GM23248 (cell line): ENCODE data around the gene ATP1A3. TPM values are rescaled to one million over a fixed set of nuclear protein-coding genes. Genes with fewer than 3 reads are reported as not detected.

Source experiments
- DNase-seq: peaks from one replicate; pipeline ENCODE4 v3.0.0-alpha.2; 2015
- H2AFZ ChIP-seq: fragments of 200-600 bp; sonication (generic); 2 replicates; pipeline ENCODE4 v1.6.1; 2016; ENCODE audit warnings: antibody characterized with exemption
- H3F3A ChIP-seq: fragments of 200-600 bp; sonication (generic); 2 replicates; pipeline ENCODE4 v1.6.1; 2016; ENCODE audit warnings: mild to moderate bottlenecking, antibody characterized with exemption, mixed run types; ENCODE audit not compliant: insufficient read depth
- H3K27ac ChIP-seq: fragments of 200-600 bp; sonication (generic); 2 replicates; pipeline ENCODE4 v1.5.1; 2016; ENCODE audit warnings: mild to moderate bottlenecking
- H3K27me3 ChIP-seq: fragments of 200-600 bp; sonication (generic); replicated peaks from 2 replicates; pipeline ENCODE4 v1.6.1; 2016; ENCODE audit warnings: mild to moderate bottlenecking; ENCODE audit not compliant: insufficient read depth
- H3K36me3 ChIP-seq: fragments of 200-600 bp; sonication (generic); 2 replicates; pipeline ENCODE4 v1.6.1; 2016; ENCODE audit warnings: low read depth, mild to moderate bottlenecking
- H3K4me1 ChIP-seq: fragments of 200-600 bp; sonication (generic); 2 replicates; pipeline ENCODE4 v1.6.1; 2016; ENCODE audit warnings: mild to moderate bottlenecking; ENCODE audit not compliant: insufficient read depth
- H3K4me2 ChIP-seq: fragments of 200-600 bp; sonication (generic); one replicate; pipeline ENCODE4 v1.6.1; 2016; ENCODE audit warnings: mild to moderate bottlenecking; ENCODE audit not compliant: unreplicated experiment
- H3K4me3 ChIP-seq: fragments of 200-600 bp; sonication (generic); 2 replicates; pipeline ENCODE4 v1.5.1; 2016; ENCODE audit warnings: mild to moderate bottlenecking
- H3K79me2 ChIP-seq: fragments of 200-600 bp; sonication (generic); 2 replicates; pipeline ENCODE4 v1.6.1; 2016; ENCODE audit warnings: mild to moderate bottlenecking; ENCODE audit not compliant: insufficient read depth
- H3K9ac ChIP-seq: fragments of 200-600 bp; sonication (generic); 2 replicates; pipeline ENCODE4 v1.6.1; 2016; ENCODE audit warnings: mild to moderate bottlenecking
- H3K9me2 ChIP-seq: fragments of 200-600 bp; sonication (generic); 2 replicates; pipeline ENCODE4 v1.6.1; 2016; ENCODE audit warnings: mixed run types, mild to moderate bottlenecking, moderate library complexity; ENCODE audit not compliant: insufficient read depth
- H3K9me3 ChIP-seq: fragments of 200-600 bp; sonication (generic); one replicate; pipeline ENCODE4 v1.6.1; 2017; ENCODE audit warnings: low read depth
- H4K20me1 ChIP-seq: fragments of 200-600 bp; sonication (generic); 2 replicates; pipeline ENCODE4 v1.6.0; 2016; ENCODE audit not compliant: insufficient read depth
- EZH2 ChIP-seq: fragments of 200-600 bp; sonication (generic); IDR thresholded peaks from 2 replicates; pipeline ENCODE4 v1.6.1; 2018; ENCODE audit warnings: antibody characterized with exemption, mild to moderate bottlenecking; ENCODE audit not compliant: insufficient read depth, poor library complexity, severe bottlenecking
- EZH2phosphoT487 ChIP-seq: fragments of 200-600 bp; sonication (generic); IDR thresholded peaks from 2 replicates; pipeline ENCODE4 v1.6.1; 2018; ENCODE audit warnings: antibody characterized with exemption, moderate library complexity, mild to moderate bottlenecking, low read depth; ENCODE audit not compliant: insufficient read depth
- WGBS, 2 experiments: methylation state at CpG; one replicate each; pipeline ENCODE4 v1.1.6; 2015 to 2017; ENCODE audit warnings: low lambda C conversion rate in 2 of 2, low coverage in 1 of 2; ENCODE audit errors: missing lambda C conversion rate in 2 of 2; 5-methylcytosine and 5-hydroxymethylcytosine counted together
- in situ Hi-C: fragments of 300-500 bp; cut with MboI; formaldehyde crosslinking; loops from 2 replicates; pipeline ENCODE4 v1.15.0; 2020
- polyA plus RNA-seq: library from polyadenylated mRNA; unstranded; fragments of >200 nt; fragmentation: Nextera tagmentation; extraction: Ambion mirVana; gene quantifications from 2 replicates; pipeline ENCODE4 v1.2.1, GENCODE V29; 2016
- total RNA-seq: library from RNA; depleted of rRNA; stranded (reverse); fragments of >200 nt; shearing (Covaris generic); gene quantifications from 2 replicates; pipeline ENCODE4 v1.2.3, GENCODE V29; 2014

Gene ATP1A3
- total and polyA plus RNA-seq, 2 experiments from 2014 or later = 0.11 to 0.36 TPM

- Histone ChIP-seq H3K9ac (no peak overlapping the region), H4K20me1 (no peaks in the 10 kb centered on the region), H3K4me3 (no peak overlapping the region), H3K79me2 (no peaks in the 10 kb centered on the region), H3F3A (no peaks in the 10 kb centered on the region), H3K9me3 (no peaks in the 10 kb centered on the region), H2AFZ (no peak overlapping the region), H3K9me2 (no peaks in the 10 kb centered on the region), H3K4me2 (no peak overlapping the region), H3K27me3 (peaks cover 77% of the 10 kb centered on the region), H3K36me3 (no peaks in the 10 kb centered on the region), H3K4me1 (no peaks in the 10 kb centered on the region), H3K27ac (no peak overlapping the region)
- WGBS, 2 experiments = 1 to 3% methylated on average over 7 of the region's 7 CpGs
- no peak for DNase-seq
- TF ChIP-seq EZH2phosphoT487 (no peak), EZH2 (no peak)
- in situ Hi-C loops = no loop called here
These were observed 63.7 kb downstream of the ATP1A3 start for GRCh38 chr19:41930322-41930722.

- H3K9me3 ChIP-seq = no peaks in the 10 kb centered on the region
- in situ Hi-C loops = no loop called here
These were observed 64.4 kb downstream of the ATP1A3 start for GRCh38 chr19:41929536-41930071.

GRCh38 chr19:41928754-41929535, 65.1 kb downstream of the ATP1A3 start:
- peak overlapping the region; percentile 88 for H3K4me2 ChIP-seq
- TF ChIP-seq EZH2 (no peak), EZH2phosphoT487 (no peak)
- no peaks in the 10 kb centered on the region for H3K9me2 ChIP-seq
- H3K9me3 ChIP-seq = no peaks in the 10 kb centered on the region
- no peaks in the 10 kb centered on the region for H3K79me2 ChIP-seq
- H2AFZ ChIP-seq = no peak overlapping the region
- H3K27me3 ChIP-seq = peaks cover 85% of the 10 kb centered on the region
- H3F3A ChIP-seq = no peaks in the 10 kb centered on the region
- H3K36me3 ChIP-seq = no peaks in the 10 kb centered on the region
- no peaks in the 10 kb centered on the region for H3K4me1 ChIP-seq
- no peak overlapping the region for H3K9ac ChIP-seq
- no peak for DNase-seq
- no peaks in the 10 kb centered on the region for H4K20me1 ChIP-seq
- in situ Hi-C loops = no loop called here
- peak overlapping the region; percentile 77 for H3K4me3 ChIP-seq
- 4 to 5% methylated on average over 25 to 28 of the region's 29 CpGs for WGBS, 2 experiments
- no peak overlapping the region for H3K27ac ChIP-seq

More at GRCh38 chr19:41929536-41930071, 64.4 kb downstream of the ATP1A3 start:
- H2AFZ ChIP-seq = no peak overlapping the region
- no peaks in the 10 kb centered on the region for H3K79me2 ChIP-seq
- H4K20me1 ChIP-seq = no peaks in the 10 kb centered on the region
- H3K9ac ChIP-seq = no peak overlapping the region
- no peak overlapping the region for H3K4me2 ChIP-seq
- WGBS, 2 experiments = 15 to 18% methylated on average over 13 to 14 of the region's 14 CpGs
- no peaks in the 10 kb centered on the region for H3K36me3 ChIP-seq
- H3K9me2 ChIP-seq = no peaks in the 10 kb centered on the region
- no peak overlapping the region for H3K4me3 ChIP-seq
- no peak for DNase-seq
- peaks cover 84% of the 10 kb centered on the region for H3K27me3 ChIP-seq
- peak; percentile 19 for TF ChIP-seq EZH2
- TF ChIP-seq EZH2phosphoT487 = 0 out of 2 replicates have a peak, but pooled peaks have one; percentile 13
- no peaks in the 10 kb centered on the region for H3K4me1 ChIP-seq
- no peaks in the 10 kb centered on the region for H3F3A ChIP-seq
- H3K27ac ChIP-seq = no peak overlapping the region

- no peaks in the 10 kb centered on the region for H3K9me2 ChIP-seq
- H3K4me2 ChIP-seq = peak within 1 kb of the TSS; percentile 88
- peak within 1 kb of the TSS; percentile 77 for H3K4me3 ChIP-seq
- 0 to 2% methylated on average over 18 to 44 of the region's 49 CpGs for WGBS, 2 experiments
- no peaks in the 10 kb centered on the region for H3K9me3 ChIP-seq
- H2AFZ ChIP-seq = peak within 1 kb of the TSS; percentile 59
- TF ChIP-seq EZH2 (peak; percentile 16), EZH2phosphoT487 (no peak; the same call in 1 of the 2 replicates)
- in situ Hi-C loops = no loop called here
- H3K27me3 ChIP-seq = peaks cover 81% of the 10 kb centered on the region
- DNase-seq = peak; percentile 51
- peak within 1 kb of the TSS; percentile 28; the same call in 1 of the 2 replicates for H3K9ac ChIP-seq
- no peak within 1 kb of the TSS for H3K27ac ChIP-seq
- no peaks in the 10 kb centered on the region for H3K4me1 ChIP-seq
- H3K36me3 ChIP-seq = no peaks in the 10 kb centered on the region
- H4K20me1 ChIP-seq = no peaks in the 10 kb centered on the region
- no peaks in the 10 kb centered on the region for H3K79me2 ChIP-seq
- no peaks in the 10 kb centered on the region for H3F3A ChIP-seq
These were observed 65.8 kb downstream of the ATP1A3 start, which contains the start of gene ERFL for GRCh38 chr19:41928221-41928683. ERFL (minus strand) TSS chr19:41928449; CDS start chr19:41912919, 15,530 bp downstream.
